ENCODE measurements around the gene WRAP73.

The WRAP73 gene

GRCh38 chr1:3628445-3628844, 21.5 kb downstream of the WRAP73 start:
- Histone ChIP-seq H3K4me1 (ENCODE audit: control insufficient read depth in 1 of 2, insufficient read depth in 1 of 2, low read depth in 1 of 2, low read length in 1 of 2) (peaks cover 18 to 23% of the 10 kb centered on the region in 2 experiments), H3K4me3 (ENCODE audit: low read depth in 1 of 2, low read length in 1 of 2) (no peak overlapping the region), H3K36me3 (peaks cover 75% of the 10 kb centered on the region), H3K27me3 (no peaks in the 10 kb centered on the region), H3K27ac (no peak overlapping the region), H3K9me3 (no peaks in the 10 kb centered on the region)
- TF ChIP-seq CTCF (IDR thresholded peaks at IDR 0.05): no peak

GRCh38 chr1:3627515-3628253, 22.2 kb downstream of the WRAP73 start:
- Histone ChIP-seq H3K9me3 (no peaks in the 10 kb centered on the region), H3K27ac (no peak overlapping the region), H3K4me3 (ENCODE audit: low read depth in 1 of 2, low read length in 1 of 2) (no peak overlapping the region), H3K36me3 (peaks cover 68% of the 10 kb centered on the region), H3K4me1 (ENCODE audit: control insufficient read depth in 1 of 2, insufficient read depth in 1 of 2, low read depth in 1 of 2, low read length in 1 of 2) (peaks cover 26 to 30% of the 10 kb centered on the region in 2 experiments), H3K27me3 (no peaks in the 10 kb centered on the region)
- no peak for TF ChIP-seq CTCF (IDR thresholded peaks at IDR 0.05)

GRCh38 chr1:3626025-3626424, 23.9 kb downstream of the WRAP73 start:
- peak overlapping the region; percentile 98 for H3K4me3 ChIP-seq (ENCODE audit: low read depth in 1 of 2, low read length in 1 of 2)
- H3K9me3 ChIP-seq: no peaks in the 10 kb centered on the region
- peak overlapping the region; percentile 91 for H3K27ac ChIP-seq

GRCh38 chr1:3625151-3625907, 24.6 kb downstream of the WRAP73 start:
- peaks cover 36 to 37% of the 10 kb centered on the region in 2 experiments for H3K4me1 ChIP-seq (ENCODE audit: control insufficient read depth in 1 of 2, insufficient read depth in 1 of 2, low read depth in 1 of 2, low read length in 1 of 2)
- no peaks in the 10 kb centered on the region for H3K27me3 ChIP-seq
- H3K36me3 ChIP-seq: peaks cover 53% of the 10 kb centered on the region
- H3K4me3 ChIP-seq (ENCODE audit: low read depth in 1 of 2, low read length in 1 of 2): peak overlapping the region; percentile 98
- no peaks in the 10 kb centered on the region for H3K9me3 ChIP-seq
- peak overlapping the region; percentile 91 for H3K27ac ChIP-seq
- no peak for TF ChIP-seq CTCF (IDR thresholded peaks at IDR 0.05)

More at GRCh38 chr1:3626025-3626424, 23.9 kb downstream of the WRAP73 start:
- no peaks in the 10 kb centered on the region for H3K27me3 ChIP-seq
- TF ChIP-seq CTCF (IDR thresholded peaks at IDR 0.05): no peak
- peaks cover 60% of the 10 kb centered on the region for H3K36me3 ChIP-seq
- H3K4me1 ChIP-seq (ENCODE audit: control insufficient read depth in 1 of 2, insufficient read depth in 1 of 2, low read depth in 1 of 2, low read length in 1 of 2): peaks cover 31 to 35% of the 10 kb centered on the region in 2 experiments

GRCh38 chr1:3624200-3625136, 25.4 kb downstream of the WRAP73 start, which contains the start of gene TPRG1L:
Gene TPRG1L, plus strand, starts transcription at chr1:3625015. Its CDS starts 58 bp downstream, at chr1:3625073.
- Histone ChIP-seq H3K4me3 (ENCODE audit: low read depth in 1 of 2, low read length in 1 of 2) (peak within 1 kb of the TSS; percentile 98), H3K4me1 (ENCODE audit: control insufficient read depth in 1 of 2, insufficient read depth in 1 of 2, low read depth in 1 of 2, low read length in 1 of 2) (peaks cover 34 to 36% of the 10 kb centered on the region in 2 experiments), H3K9me3 (no peaks in the 10 kb centered on the region), H3K36me3 (peaks cover 44% of the 10 kb centered on the region), H3K27ac (peak within 1 kb of the TSS; percentile 91), H3K27me3 (no peaks in the 10 kb centered on the region)
- TF ChIP-seq CTCF (IDR thresholded peaks at IDR 0.05): no peak

Measured in neutrophil (primary cell).